ENCODE results near the gene STIP1. TPM values are rescaled to one million over a fixed set of nuclear protein-coding genes. Genes with fewer than 3 reads are reported as not detected.
A peak's percentile ranks its signal among the peaks of the same experiment; 100 is the strongest.

STIP1 gene
- total and polyA plus RNA-seq, 2 of the 8 experiments (the other 6 are each of a cell fraction or from before 2014, with no cell fraction given) = 140 to 329 TPM

DNA sequence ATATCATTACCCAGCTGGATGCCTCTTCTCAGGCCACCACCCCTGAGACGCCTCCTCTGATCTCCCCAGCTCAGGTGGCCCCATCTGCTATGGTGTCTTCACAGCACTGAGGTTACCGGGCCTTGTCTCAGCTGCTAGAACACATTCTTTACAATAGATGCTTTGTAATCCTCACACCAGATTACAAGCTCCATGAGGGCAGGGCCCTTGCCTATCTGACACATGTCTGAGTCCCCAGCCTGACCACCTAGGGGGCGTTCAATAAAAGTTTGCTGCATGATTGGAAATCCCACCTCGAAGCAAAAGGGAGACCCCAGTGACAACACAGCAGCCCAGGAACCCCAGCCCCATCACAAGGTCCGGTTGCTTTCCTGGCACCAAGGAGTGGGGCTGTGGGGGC lies 22.0 kb upstream of the STIP1 start:
- ChIA-PET CTCF (ENCODE audit: partially characterized antibody) (interaction anchor here (0.7 to 5.5 kb wide), 8 partner anchors 11 to 164 kb away, joined by 3 to 50 read pairs (median 4); partner anchors contain the start of gene PLCB3), POLR2A (ENCODE audit: partially characterized antibody) (interaction anchor here (0.8 to 4.6 kb wide), 9 partner anchors 10 to 162 kb away, joined by 3 to 33 read pairs (median 4); no protein-coding TSS in a partner anchor)
- H4K5ac ChIP-seq (ENCODE audit: insufficient read length, low read depth, low read length) = no peak overlapping the region
- no peak overlapping the region for H3K14ac ChIP-seq (ENCODE audit: insufficient read length)
- H2AK5ac ChIP-seq (ENCODE audit: low read depth, low read length) = no peak overlapping the region
- no peak overlapping the region for H3K4me3 ChIP-seq (ENCODE audit: extremely low read depth in 1 of 4, insufficient read depth in 2 of 4, low read depth in 3 of 4, low read length in 4 of 4)
- H3K27me3 ChIP-seq (replicated peaks in 1 of 4; ENCODE audit: control insufficient read depth in 3 of 4, extremely low read depth in 1 of 4, insufficient read depth in 3 of 4, low read length in 3 of 4) = peaks cover 0 to 3% (median 0%) of the 10 kb centered on the region in 4 experiments; a peak in 2 of 7 replicates
- 96% methylated on average over 5 of the region's 5 CpGs; no CpG with 5 or more reads in 1 of the 2 experiments for WGBS, 2 experiments (ENCODE audit: extremely low coverage in 1 of 2, insufficient coverage in 1 of 2, insufficient read length in 1 of 2, insufficient replicate concordance in 2 of 2, low coverage in 1 of 2, low lambda C conversion rate in 2 of 2, missing lambda C conversion rate in 1 of 2)
- H3K79me1 ChIP-seq (ENCODE audit: low read depth, low read length) = no peaks in the 10 kb centered on the region; the same call in 1 of the 2 replicates
- no peak overlapping the region for H3K27ac ChIP-seq (ENCODE audit: low read depth, low read length)
- no peak overlapping the region for H2BK15ac ChIP-seq (ENCODE audit: low read length)
- no peak overlapping the region for H3K9ac ChIP-seq (replicated peaks in 1 of 4; ENCODE audit: extremely low read depth in 1 of 4, low read depth in 3 of 4, low read length in 3 of 4)
- H4K91ac ChIP-seq (replicated peaks; ENCODE audit: insufficient read length, low read length) = no peak overlapping the region
- H3K4me2 ChIP-seq (ENCODE audit: insufficient read depth in 1 of 2, low read depth in 2 of 2, low read length in 2 of 2) = peak overlapping the region in 1 of 2 experiments; percentile 65; a peak in 1 of 4 replicates
- no peak overlapping the region for H2BK20ac ChIP-seq (ENCODE audit: low read length)
- H2BK5ac ChIP-seq (ENCODE audit: low read depth, low read length) = no peak overlapping the region
- H4K8ac ChIP-seq (ENCODE audit: extremely low read depth, insufficient read depth, low read length) = no peak overlapping the region; the same call in 1 of the 2 replicates
- no peak overlapping the region for H2BK120ac ChIP-seq (replicated peaks; ENCODE audit: low read depth, low read length)
- H3K23ac ChIP-seq (ENCODE audit: insufficient read length) = no peak overlapping the region
- peaks cover 10% of the 10 kb centered on the region; the same call in 1 of the 2 replicates for H3K23me2 ChIP-seq (ENCODE audit: low read depth, low read length)
- H3K18ac ChIP-seq (ENCODE audit: extremely low read depth, low read length) = no peak overlapping the region
- no peak overlapping the region for H3K56ac ChIP-seq (replicated peaks; ENCODE audit: insufficient read length, low read depth, low read length)
- TF ChIP-seq SIRT6 (IDR thresholded peaks at IDR 0.05; ENCODE audit: low read length) (no peak), GABPA (IDR thresholded peaks at IDR 0.05; ENCODE audit: borderline replicate concordance, insufficient read depth, low read length) (no peak), CHD2 (IDR thresholded peaks at IDR 0.05; ENCODE audit: low read length) (no peak), MAFK (IDR thresholded peaks at IDR 0.05; ENCODE audit: low read depth, low read length) (no peak), CEBPB (IDR thresholded peaks at IDR 0.05; ENCODE audit: low read depth, low read length) (no peak)
- TF ChIP-seq, protein P1, sequence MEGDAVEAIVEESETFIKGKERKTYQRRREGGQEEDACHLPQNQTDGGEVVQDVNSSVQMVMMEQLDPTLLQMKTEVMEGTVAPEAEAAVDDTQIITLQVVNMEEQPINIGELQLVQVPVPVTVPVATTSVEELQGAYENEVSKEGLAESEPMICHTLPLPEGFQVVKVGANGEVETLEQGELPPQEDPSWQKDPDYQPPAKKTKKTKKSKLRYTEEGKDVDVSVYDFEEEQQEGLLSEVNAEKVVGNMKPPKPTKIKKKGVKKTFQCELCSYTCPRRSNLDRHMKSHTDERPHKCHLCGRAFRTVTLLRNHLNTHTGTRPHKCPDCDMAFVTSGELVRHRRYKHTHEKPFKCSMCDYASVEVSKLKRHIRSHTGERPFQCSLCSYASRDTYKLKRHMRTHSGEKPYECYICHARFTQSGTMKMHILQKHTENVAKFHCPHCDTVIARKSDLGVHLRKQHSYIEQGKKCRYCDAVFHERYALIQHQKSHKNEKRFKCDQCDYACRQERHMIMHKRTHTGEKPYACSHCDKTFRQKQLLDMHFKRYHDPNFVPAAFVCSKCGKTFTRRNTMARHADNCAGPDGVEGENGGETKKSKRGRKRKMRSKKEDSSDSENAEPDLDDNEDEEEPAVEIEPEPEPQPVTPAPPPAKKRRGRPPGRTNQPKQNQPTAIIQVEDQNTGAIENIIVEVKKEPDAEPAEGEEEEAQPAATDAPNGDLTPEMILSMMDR (IDR thresholded peaks at IDR 0.05; ENCODE audit: control extremely low read depth in 1 of 3, insufficient read depth in 1 of 3, low read depth in 1 of 3, low read length in 3 of 3) = no peak
- 0 out of 4 replicates have a peak, but pooled peaks cover 0 to 2% of the 10 kb centered on the region in 2 experiments for H3K79me2 ChIP-seq (ENCODE audit: control insufficient read depth in 1 of 2, insufficient read depth in 2 of 2, low read length in 2 of 2)
- no peak for FAIRE-seq
- H3K4ac ChIP-seq (replicated peaks; ENCODE audit: insufficient read length, low read depth, low read length) = no peak overlapping the region
- no peaks in the 10 kb centered on the region for H3K9me3 ChIP-seq (ENCODE audit: insufficient read depth in 2 of 2, low read depth in 1 of 2, low read length in 1 of 2)
- DNase-seq (ENCODE audit: low read depth in 1 of 2, low spot score in 2 of 2) = no peak
- 0 out of 8 replicates have a peak, but pooled peaks cover 0 to 3% (median 0%) of the 10 kb centered on the region in 4 experiments for H3K36me3 ChIP-seq (ENCODE audit: control insufficient read depth in 2 of 4, insufficient read depth in 4 of 4, low read length in 3 of 4)
- peaks cover 0 to 11% (median 9%) of the 10 kb centered on the region in 4 experiments; a peak in 6 of 7 replicates for H3K4me1 ChIP-seq (replicated peaks in 1 of 4; ENCODE audit: control insufficient read depth in 3 of 4, insufficient read depth in 4 of 4, low read length in 3 of 4)
- H2BK12ac ChIP-seq (ENCODE audit: low read depth, low read length) = no peak overlapping the region
- H4K20me1 ChIP-seq (replicated peaks in 1 of 2; ENCODE audit: control insufficient read depth in 1 of 2, insufficient read depth in 2 of 2, low read length in 2 of 2) = peaks cover 0 to 12% of the 10 kb centered on the region in 2 experiments
- no peak overlapping the region for H2AFZ ChIP-seq (ENCODE audit: low read length)

All from H1 (cell line).